CD4-positive, alpha-beta T cell treated with Interleukin-6 for 4 hours (primary cell): Measurements from ENCODE around the gene SSPN.

Source experiments
- DNase-seq: peaks from one replicate; pipeline ENCODE4 v3.0.0-alpha.2; 2020; ENCODE audit warnings: mixed read lengths

SSPN gene

GRCh38 chr12:26187014-26187798, 8.2 kb upstream of the SSPN start:
- DNase-seq, result no peak

GRCh38 chr12:26188127-26188526, 7.2 kb upstream of the SSPN start:
- no peak for DNase-seq

GRCh38 chr12:26188641-26189040, 6.7 kb upstream of the SSPN start:
- DNase-seq, result no peak

- DNase-seq, result no peak
These were observed 3.2 kb upstream of the SSPN start for GRCh38 chr12:26192142-26192541.

GRCh38 chr12:26193539-26193938, 1.8 kb upstream of the SSPN start:
- DNase-seq, result no peak

- DNase-seq, result no peak
These were observed 458 bp downstream of the SSPN start for GRCh38 chr12:26195641-26196420.

- DNase-seq, result no peak
These were observed 996 bp downstream of the SSPN start for GRCh38 chr12:26196421-26196716.

GRCh38 chr12:26197832-26198231, 2.5 kb downstream of the SSPN start:
- no peak for DNase-seq

- no peak for DNase-seq
These were observed 3.4 kb downstream of the SSPN start for GRCh38 chr12:26198742-26199141.

GRCh38 chr12:26203167-26203780, 7.9 kb downstream of the SSPN start:
- DNase-seq, result no peak

- no peak for DNase-seq
These were observed 9.4 kb downstream of the SSPN start for GRCh38 chr12:26204612-26205289.

GRCh38 chr12:26205298-26205697, 9.9 kb downstream of the SSPN start:
- no peak for DNase-seq

GRCh38 chr12:26205941-26206340, 10.6 kb downstream of the SSPN start:
- no peak for DNase-seq

- no peak for DNase-seq
These were observed 16.0 kb downstream of the SSPN start for GRCh38 chr12:26211331-26211730.

GRCh38 chr12:26212396-26212795, 17.0 kb downstream of the SSPN start:
- no peak for DNase-seq

- no peak for DNase-seq
These were observed 17.6 kb downstream of the SSPN start for GRCh38 chr12:26212988-26213387.

GRCh38 chr12:26214121-26214520, 18.7 kb downstream of the SSPN start:
- DNase-seq, result no peak

GRCh38 chr12:26219736-26220135, 24.4 kb downstream of the SSPN start:
- no peak for DNase-seq

GRCh38 chr12:26224657-26225056, 29.3 kb downstream of the SSPN start:
- no peak for DNase-seq

- DNase-seq, result no peak
These were observed 30.7 kb downstream of the SSPN start for GRCh38 chr12:26226122-26226521.

- no peak for DNase-seq
These were observed 31.4 kb downstream of the SSPN start for GRCh38 chr12:26226629-26227360.

- no peak for DNase-seq
These were observed 32.0 kb downstream of the SSPN start for GRCh38 chr12:26227361-26227745.

GRCh38 chr12:26229910-26230309, 34.5 kb downstream of the SSPN start:
- no peak for DNase-seq
